GM12872 (cell line): Measurements from ENCODE around the gene EXPH5.

Experiments
- TF ChIP-seq, protein P1 (sequence below): IDR thresholded peaks from 3 replicates; pipeline ENCODE4 v1.5.1; 2011; ENCODE audit warnings: low read depth, mild to moderate bottlenecking, low read length, moderate library complexity; ENCODE audit not compliant: insufficient read depth

The EXPH5 gene

DNA sequence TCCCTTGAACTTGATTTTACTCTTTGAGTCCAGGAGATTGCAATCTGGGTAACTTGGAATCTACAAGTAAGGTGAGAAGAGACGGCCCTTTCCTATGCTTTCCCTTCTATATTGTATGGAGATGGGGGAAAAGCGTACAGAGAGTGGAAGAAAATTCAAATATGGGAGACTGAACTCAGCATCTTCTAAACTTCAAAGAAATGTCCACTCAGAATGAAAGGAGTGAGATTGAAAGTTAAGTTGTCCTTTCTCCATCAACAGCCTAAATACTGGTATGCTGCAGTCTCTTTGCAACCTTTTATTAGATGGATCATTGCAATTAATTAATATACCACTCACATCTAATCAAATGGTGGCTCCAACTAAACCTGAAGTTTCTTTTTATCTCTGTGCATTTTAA is 6.4 kb upstream of the EXPH5 start:
- TF ChIP-seq, protein P1, sequence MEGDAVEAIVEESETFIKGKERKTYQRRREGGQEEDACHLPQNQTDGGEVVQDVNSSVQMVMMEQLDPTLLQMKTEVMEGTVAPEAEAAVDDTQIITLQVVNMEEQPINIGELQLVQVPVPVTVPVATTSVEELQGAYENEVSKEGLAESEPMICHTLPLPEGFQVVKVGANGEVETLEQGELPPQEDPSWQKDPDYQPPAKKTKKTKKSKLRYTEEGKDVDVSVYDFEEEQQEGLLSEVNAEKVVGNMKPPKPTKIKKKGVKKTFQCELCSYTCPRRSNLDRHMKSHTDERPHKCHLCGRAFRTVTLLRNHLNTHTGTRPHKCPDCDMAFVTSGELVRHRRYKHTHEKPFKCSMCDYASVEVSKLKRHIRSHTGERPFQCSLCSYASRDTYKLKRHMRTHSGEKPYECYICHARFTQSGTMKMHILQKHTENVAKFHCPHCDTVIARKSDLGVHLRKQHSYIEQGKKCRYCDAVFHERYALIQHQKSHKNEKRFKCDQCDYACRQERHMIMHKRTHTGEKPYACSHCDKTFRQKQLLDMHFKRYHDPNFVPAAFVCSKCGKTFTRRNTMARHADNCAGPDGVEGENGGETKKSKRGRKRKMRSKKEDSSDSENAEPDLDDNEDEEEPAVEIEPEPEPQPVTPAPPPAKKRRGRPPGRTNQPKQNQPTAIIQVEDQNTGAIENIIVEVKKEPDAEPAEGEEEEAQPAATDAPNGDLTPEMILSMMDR, result no peak

GRCh38 chr11:108597736-108598355 is 4.3 kb upstream of the EXPH5 start:
- TF ChIP-seq, protein P1, result no peak

GRCh38 chr11:108596701-108597100 is 3.1 kb upstream of the EXPH5 start:
- TF ChIP-seq, protein P1, result no peak

GRCh38 chr11:108593923-108594434 is 411 bp upstream of the EXPH5 start:
- TF ChIP-seq, protein P1, result no peak

DNA sequence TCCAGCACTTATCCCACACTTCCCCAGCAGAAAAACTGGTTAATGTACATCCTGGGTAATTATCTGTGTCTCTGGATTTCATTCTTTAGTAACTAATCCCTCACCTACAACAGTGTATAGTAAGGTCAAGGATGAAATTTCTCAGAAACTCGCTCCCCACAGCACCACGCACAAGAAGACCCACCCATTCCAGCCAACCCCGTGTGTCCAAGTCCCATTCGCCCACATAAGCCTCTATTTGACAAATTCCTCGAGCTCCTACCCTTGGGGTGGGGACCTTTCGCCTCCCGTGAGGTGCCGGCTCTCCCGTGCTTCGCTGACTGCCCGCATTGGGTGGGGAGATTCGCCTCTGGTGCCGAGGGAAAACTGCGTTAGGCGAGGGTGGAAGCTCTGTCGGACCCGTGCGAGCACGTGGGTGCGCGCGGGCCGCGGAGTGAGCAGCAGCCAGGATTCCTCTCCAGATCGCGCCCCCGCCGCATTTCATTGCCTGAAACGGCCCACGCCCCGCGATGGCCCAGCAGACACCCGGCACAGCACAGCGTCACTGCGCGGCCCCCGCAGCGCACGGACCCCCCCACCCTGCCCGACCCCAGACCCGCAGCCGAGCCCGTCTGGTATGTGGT is 866 bp downstream of the EXPH5 start:
- TF ChIP-seq, protein P1, result no peak

- TF ChIP-seq, protein P1, result no peak
Measured at GRCh38 chr11:108591893-108592292, 1.7 kb downstream of the EXPH5 start.

DNA sequence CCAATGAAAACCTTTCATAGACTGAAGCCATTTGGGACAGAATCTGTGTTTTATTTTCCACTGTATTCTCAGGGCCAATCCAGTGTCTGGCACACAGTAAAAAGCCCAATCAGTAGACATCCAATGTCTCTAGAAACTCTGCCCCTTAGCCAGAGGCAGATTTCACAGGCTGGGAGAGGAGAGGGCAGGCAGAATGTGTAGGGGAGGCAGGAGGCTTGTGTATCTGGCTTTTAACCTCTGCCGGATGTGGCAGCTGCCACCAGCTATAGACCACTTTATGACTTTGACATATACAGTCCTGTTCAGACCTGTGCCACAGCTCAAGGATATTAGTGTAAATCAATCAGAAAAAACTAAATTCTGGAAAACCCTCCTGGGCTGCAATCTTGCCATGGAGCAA is 4.4 kb downstream of the EXPH5 start:
- TF ChIP-seq, protein P1, result no peak
